OCI-LY3 (cell line): ENCODE measurements around the gene PHC3.

Experiments used
- CTCF ChIP-seq: fragments of 200-600, 300-600 bp; sonication (generic); IDR thresholded peaks from 2 replicates; pipeline ENCODE4 v1.5.1; 2014; ENCODE audit warnings: antibody characterized with exemption, low read length, low read depth
- EZH2phosphoT487 ChIP-seq: fragments of 200-600 bp; shearing (Covaris generic); IDR thresholded peaks from 2 replicates; pipeline ENCODE4 v1.6.1; 2018; ENCODE audit warnings: antibody characterized with exemption, mixed run types, low read depth

- TF ChIP-seq CTCF = no peak
- TF ChIP-seq EZH2phosphoT487 = no peak
Measured at GRCh38 chr3:170180079-170180907, 1.2 kb downstream of the PHC3 start.
